Superior temporal gyrus (tissue), 1 donor: Measurements from ENCODE around the gene APIP.

ENCODE experiments used
- DNase-seq: peaks from one replicate; pipeline ENCODE4 v3.0.0-alpha.2; 2016; ENCODE audit errors: extremely low spot score

The APIP gene, protein sequence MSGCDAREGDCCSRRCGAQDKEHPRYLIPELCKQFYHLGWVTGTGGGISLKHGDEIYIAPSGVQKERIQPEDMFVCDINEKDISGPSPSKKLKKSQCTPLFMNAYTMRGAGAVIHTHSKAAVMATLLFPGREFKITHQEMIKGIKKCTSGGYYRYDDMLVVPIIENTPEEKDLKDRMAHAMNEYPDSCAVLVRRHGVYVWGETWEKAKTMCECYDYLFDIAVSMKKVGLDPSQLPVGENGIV

DNA sequence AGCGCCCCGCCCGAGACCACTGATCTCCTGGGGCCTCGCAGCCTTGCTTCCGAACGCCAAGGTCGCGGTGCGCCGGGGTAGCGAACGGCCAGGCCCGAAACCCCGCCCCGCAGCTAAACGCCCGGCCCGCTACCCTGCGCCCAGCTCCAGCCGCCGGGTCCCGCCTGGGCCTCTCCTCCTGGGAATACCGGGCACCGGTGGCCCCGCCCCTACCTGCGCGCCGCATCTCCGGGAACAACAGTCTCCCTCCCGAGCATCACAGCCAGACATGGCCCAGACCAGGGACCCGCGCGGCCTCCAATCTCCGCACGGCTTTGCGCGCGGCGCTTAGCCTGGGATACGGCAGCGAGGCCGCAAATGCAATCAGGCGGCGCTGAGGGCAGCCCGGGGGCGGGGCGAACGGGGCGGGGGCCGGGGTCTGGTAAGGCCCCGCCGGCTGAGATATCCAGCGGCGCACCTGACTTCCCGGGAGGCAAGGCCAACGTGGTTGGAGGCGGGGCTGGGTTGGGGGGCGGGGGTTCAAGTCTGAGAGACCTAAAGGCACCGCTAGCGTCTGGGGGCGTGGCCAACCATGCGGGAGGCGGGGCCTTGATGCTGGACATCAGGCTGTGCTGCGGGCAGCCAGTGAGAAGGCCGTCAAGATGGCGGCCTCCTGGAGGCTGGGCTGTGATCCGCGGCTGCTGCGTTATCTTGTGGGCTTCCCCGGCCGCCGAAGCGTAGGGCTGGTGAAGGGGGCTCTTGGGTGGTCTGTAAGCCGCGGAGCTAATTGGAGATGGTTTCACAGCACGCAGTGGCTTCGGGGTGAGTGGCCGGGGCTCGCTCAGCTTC lies at the start of gene APIP, which contains the start of gene PDHX:
Gene APIP, minus strand, starts transcription at position 365 of the 828 bp plus-strand sequence. Its CDS starts 95 bp downstream, at position 270.
Gene PDHX, plus strand, starts transcription at position 604 of the 828 bp plus-strand sequence. Its CDS starts 38 bp downstream, at position 642.
- DNase-seq: peak; percentile 95

DNA sequence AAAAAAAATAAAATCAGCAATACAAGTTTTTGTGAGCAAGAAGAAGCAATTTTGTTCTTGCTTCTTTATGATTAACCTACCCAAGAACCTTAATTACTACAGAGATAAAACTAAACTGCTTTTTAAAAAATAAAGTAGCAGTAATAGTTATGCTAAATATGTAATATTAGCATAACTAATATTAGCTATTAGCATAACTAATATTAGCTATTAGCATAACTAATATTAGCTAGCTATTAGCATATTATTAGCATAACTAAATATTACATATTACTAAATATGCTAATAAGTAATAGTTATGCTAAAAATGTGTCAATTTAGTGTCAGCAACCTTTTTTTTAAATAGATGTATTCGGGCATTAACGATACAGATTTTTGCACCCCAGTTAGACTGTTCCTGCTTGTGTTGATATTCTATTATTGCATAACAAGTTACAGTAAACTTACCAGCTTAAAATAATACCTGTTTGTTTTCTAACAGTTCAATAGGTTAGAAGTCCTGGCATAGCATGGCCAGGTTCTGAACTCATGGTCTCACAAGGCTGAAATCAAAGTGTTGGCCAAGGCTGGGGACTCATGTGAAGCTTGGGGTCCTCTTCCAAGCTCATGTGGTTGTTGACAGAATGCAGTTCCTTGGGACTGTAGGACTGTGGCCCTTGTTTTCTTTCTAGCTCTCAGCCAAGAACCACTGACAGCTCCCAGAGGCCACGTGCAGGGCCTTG lies 48.6 kb upstream of the APIP start:
- DNase-seq: no peak

DNA sequence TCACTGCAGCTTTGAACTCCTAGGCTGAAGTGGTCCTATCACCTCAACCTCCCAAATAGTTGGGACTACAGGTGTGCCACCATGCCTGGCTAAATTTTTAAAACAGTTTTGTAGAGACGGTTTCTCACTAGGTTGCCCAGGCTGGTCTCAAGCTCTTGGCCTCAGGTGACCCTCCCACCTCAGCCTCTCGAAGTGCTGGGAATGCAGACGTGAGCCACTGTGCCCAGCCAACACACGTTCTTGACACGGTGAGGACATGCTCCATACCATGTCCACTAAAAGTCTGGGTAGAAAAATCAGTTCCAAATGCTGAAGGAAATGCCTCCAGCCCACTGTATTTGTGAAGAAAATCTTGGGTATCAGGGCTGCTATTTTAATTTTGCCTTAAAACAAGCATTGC lies 47.2 kb upstream of the APIP start:
- no peak for DNase-seq

DNA sequence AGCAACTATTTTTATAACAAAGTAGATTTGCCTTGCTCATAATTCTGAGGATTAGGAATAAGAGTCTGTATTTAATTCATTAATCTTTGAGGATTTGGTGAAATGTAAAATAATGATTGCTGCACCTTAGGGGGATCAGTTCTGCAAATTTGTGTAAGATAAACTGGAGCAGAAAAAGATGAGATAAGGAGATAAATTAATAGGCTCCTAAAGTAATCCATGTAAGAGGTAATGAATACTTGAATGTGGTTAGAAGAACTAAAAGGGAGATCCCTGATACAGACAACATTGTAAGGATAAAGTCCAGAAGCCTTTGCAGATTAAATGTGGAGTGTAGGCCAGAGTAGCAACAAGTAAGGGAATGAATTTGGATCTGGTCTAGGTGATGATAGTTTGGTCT lies 45.9 kb upstream of the APIP start:
- no peak for DNase-seq

DNA sequence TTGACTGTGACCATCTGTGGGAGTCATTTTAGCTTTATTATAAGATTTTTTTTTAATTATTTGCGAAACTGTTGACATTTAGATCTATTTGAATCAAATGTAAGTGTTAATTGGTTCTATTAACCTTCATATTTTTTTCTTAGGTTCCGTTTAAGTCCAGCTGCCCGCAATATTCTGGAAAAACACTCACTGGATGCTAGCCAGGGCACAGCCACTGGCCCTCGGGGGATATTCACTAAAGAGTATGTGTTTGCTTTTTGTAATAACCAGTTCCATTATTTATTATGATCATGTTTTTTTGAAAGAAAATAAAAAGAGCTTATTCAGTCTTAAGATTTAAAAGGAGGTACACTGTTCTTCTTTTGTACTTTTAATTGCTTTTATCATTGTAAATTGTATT lies 44.1 kb upstream of the APIP start:
- no peak for DNase-seq

DNA sequence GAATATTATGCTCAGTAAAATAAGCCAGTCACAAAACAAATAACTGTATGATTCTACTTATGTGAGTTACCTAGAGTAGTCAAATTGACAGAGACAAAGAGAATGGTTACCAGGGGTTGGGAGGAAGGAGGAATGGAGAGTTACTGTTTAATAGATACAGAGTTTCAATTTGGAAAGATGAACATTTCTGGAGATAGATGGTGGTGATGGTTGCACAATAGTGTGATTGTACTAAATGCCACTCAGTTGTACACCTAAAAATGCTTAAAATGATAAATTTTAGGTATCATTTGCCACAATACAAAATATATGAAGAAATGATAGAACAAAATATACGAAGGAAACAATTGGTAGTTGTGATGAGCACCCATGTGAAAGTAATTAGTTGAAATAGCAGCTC lies 43.6 kb upstream of the APIP start:
- DNase-seq: no peak

DNA sequence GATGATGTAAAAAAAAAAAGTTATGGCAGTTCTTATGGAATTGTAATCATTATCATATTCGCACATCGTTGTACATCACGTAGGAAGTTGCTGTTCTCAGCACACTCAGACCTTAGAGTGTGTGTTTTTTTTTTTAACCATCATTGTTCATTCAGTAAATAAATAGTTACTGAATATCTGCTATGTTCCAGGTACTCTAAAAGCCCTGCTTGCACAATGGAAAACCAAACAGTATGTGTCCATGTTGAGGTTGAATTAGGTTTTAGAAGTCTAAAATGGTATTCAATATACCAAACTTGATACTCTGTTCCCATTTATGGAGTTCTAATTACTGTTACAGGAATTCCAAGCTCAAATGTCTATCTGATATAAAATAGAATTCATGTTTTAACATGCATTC lies 41.4 kb upstream of the APIP start:
- no peak for DNase-seq

DNA sequence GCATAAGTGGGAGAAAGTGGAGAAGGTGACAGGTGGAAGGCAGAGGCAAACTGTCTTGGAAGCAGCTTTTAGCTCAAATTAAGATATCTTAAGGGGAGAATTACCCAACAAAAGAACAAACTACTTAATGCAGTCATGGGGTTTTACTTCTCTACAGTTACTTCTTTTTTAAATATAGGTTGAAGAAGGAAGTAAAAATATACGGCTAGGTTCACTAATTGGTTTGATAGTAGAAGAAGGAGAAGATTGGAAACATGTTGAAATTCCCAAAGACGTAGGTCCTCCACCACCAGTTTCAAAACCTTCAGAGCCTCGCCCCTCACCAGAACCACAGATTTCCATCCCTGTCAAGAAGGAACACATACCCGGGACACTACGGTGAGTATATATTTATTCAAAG lies 41.0 kb upstream of the APIP start:
- DNase-seq: no peak

DNA sequence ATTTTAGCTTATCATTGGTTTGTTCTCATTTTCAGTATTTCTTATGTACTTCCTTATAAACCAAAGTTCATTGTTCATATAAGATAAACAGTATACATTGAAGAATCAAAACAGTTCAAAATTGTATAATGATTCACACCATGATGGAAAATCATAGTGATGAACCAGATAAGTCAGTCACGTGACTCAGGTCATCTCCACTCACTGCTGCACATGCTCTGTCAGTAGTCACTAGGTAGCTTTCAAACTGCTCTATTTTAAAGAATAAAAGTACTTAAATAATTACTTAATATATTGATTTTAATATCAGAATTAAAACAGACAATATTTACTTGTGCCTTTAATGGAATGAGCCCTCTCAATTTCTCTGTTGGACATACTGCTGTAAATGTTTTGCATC lies 37.8 kb upstream of the APIP start:
- no peak for DNase-seq

DNA sequence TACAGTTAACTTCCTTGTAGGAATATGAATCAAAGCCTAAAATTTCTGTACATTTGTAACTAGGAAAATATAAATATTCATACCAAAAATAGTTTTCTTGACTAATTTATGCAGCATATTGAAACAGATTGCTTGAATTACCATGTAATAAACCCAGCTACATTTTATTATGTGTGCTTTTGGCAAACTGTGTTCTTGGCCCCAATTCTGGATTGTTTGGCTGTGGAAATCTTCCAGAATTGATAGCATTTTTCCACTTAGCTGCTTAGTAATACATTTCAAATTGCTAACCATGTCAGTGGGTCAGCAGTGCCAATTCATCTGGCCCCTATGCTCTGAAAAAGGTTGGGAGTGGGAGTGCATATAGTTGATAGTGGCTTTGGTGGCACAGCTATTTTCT lies 32.5 kb upstream of the APIP start:
- DNase-seq: no peak

DNA sequence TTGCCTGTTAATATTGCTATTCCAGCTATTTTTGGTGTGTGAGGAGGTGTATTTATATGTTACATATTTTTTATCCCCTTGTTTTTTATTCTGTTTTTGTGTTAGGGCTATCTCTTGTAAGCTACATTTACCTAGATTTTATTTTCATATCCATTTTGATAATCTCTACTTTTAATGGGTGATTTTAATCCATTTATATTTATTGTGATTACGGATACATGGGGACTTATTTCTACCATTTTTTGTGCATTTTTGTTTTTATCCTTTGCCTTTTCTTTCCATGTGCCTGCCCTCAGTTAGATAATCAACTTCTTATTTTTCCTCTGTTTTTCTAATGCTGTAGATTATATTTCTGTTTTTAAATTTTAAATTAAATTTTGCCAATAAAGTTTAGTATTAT lies 28.5 kb upstream of the APIP start:
- DNase-seq: no peak

DNA sequence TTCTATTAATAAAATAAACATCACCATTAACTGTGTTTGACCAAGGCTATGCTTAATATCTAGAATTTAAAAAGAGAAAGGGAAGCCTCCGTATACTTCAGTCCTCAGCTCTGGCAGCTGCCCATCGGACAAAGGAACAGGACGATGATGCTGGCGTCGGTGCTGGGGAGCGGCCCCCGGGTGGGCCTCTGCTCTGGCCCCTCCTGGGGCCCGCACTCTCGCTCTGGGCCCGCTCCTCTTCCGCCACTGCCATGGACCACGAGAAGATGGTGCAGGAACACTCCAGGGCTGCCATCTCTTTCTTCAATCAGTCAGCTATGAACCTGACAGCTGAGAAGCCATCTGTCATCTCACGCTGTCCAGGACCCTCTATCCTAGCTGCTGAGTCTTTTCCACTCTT lies 25.5 kb upstream of the APIP start:
- no peak for DNase-seq

DNA sequence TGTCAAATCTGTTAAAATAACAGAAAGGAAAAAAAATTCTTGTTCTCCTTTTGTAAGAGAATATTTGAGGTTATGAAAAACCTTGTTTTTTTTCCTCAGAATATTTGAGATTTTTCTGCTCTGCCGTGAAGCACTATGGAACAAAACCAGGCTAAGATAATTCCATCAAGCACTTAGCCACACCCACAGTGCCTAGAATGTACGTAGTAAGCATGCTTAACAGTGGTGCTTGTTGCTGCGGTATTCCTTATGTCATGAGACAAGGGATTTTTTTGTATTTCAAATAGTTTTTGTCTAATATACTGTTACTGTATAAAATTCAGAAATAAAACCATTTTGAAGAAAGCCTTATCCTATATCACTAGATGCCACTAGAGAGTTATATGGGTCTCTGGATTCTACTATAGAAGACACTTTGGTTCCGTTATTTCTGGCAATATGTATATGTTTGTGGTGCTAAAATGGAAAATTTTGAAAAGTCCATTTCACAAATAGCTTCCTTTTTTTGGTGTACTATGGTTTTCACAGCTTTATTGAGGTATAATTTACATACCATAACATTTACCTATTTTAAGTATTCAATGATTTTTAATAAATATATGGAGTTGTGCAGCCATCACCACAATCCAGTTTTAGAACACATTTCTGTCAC lies 24.0 kb upstream of the APIP start:
- peak; percentile 47 for DNase-seq

DNA sequence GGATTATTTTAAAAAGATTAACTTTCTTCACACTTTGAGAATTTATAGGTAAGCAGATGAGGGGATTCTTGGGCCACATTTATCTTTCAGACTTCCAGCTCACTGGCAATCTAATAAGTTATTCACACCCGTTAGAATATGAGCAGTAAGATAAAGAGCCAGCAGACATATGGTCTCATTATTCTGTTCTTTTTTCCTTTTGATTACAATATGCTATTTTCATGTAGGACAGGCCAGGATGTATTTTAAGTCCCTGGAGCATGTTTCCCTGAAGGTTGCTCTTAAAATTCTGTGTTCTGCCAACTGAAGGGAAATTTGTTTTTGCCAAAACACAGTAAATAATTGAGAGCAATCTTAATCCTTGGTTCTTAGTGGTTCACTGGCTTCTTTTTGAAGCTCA lies 22.4 kb upstream of the APIP start:
- no peak for DNase-seq

DNA sequence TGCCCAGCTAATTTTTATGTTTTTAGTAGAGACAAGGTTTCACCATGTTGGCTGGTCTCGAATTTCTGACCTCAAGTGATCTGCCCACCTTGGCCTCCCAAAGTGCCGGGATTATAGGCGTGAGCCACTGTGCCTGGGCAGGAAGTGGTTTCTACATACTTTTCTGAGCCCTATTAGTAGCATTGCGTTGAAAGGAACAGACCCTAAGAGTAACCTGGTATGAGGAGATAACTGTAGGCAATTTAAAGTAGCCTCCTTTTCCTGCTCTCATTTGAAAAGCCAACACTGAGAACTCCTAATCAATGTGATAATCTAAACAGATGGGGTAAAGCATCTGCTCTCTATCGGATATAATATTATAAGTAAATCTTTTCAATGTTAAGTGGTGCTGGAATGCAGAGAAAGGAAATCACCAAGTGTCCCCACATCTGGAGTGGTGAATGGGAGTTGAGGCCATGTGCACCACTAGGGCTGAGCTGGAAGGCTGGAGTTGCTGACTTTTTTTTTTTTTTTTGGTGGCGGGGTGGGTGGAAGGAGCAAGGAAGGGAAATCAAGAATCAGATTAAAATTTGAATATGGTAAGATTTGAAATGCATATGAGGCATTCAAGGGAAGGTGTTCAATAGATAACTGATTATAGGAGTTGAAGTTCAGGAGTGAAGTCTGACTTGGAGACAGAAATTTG lies 20.9 kb upstream of the APIP start:
- no peak for DNase-seq

DNA sequence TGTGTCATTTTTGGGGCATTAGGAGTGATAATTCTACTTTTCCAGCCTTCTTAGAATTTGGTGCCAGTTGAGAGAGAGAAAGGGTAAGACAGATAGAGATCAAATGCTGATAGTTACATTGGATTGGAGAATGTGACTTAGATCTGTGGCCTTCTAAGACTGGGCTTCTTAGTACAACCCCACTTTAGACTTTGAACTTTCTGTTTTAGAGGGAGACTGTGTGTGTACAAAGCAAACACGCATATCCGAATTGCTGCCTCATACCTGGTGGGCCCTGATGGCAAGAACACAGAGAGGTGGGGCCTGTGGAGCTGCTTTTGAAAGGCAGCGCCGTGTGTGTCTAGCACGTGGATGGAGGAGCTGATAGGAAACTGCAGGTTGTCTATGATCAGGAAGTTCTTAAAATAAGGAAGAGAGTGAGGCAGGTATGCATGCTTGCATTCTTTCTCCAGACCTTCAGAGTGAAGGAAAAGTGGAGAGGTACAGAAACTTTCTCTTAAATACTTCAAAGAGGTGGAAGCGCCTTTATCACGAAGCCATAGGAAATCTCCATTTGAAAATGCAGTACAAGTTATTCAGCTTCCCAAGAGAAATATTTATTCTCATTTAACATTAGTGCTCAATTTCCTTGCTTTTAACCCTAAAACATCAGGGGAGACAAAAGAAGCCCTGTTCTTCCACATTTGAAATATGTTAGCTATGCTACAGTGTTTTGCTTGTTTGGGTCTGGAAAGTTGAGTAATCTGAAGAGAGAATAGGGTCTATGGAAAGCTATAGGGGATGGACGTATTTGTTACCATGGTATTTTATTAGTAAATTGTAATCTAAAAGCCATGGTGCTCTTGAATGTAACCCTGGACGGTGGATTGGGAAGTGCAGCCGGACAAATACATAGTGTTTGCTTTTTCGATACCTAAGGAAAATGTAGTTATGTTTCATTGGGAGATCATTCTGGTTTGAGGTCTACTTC lies 13.9 kb upstream of the APIP start:
- DNase-seq: no peak

DNA sequence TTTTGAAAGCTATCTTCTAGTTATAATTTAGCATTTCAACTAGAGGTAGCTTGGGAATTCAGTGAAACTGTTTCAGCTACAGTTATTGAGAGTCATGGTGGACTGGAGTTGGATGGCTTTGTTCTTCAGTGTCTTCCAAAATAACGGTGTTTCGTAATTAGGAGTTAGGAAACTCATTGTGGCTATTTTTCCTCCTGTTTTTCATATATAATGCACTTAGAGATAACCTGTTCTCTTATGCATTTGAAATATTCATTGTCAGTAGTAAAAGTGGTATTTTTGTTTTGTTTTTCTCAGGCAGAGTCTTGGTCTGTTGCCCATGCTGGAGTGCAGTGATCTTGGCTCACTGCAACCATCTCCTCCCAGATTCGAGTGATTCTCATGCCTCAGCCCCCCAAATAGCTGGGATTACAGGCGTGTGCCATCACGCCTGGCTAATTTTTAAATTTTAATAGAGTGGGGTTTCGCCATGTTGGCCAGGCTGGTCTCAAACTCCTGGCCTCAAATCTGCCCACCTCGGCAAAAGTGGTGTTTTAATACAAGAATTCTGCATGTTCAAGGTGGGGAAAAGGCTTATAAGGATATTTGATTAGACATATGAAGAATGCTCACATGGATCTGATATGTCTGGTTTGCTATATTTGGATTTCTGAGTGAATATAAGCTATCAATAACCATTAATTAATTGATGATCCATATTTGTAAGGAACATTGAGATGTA lies 12.9 kb upstream of the APIP start:
- DNase-seq: no peak

DNA sequence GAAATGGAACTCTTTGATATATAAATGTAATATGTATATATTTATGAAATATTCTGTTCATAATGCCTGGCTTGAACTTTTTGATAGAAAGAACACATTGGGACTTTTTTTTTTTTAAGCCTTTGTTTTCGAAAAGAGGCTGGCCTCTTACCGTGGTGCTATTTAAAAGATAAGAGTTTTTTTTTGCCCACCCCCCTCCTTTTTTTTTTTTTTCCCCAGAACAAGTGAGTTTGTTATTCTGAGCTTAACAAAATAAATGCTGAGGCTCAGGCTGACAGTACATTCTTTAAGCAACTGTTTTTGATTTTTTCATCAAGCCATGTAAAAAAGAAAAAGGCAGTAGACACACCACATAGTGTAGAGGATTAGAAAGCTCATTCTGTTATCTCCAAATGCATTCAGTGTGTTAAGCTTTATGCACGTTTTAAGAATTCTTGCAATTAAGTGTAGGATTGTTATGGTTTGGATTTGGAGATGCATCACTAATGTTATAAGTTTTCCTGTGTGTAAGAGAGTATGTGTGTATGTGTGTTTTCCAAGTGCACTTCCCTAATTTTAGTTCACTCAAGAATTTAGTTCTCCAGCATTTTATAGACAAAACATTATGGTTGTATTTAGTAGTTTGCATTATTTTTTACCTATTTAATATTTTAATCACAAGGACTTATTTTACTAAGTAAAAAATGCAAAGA lies 12.2 kb upstream of the APIP start:
- DNase-seq: no peak

DNA sequence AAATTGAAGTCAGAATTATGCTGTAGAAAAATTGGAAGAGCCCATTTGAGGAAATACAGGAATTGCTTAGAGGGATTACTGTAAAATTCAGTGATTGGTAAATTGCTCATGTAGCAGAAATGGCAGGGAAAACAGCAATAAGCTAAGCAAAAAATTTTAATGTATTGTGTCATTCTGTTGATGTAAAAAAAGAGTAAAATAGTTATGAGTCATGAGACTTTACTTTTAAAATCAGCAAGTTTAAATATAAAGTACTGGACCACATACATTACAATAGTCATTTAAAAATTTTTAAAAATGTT lies 10.6 kb upstream of the APIP start:
- DNase-seq: no peak
